Transverse colon (tissue), 4 donors: ENCODE results near the gene COX7A2L.

Experiments used
- CTCF ChIP-seq, 5 experiments: fragments of 200-600 bp in 3 of 5; fragments of 450-650 bp in 2 of 5; sonication (generic) in 3 of 5; IDR thresholded peaks; 1 replicate in 2 of 5; 2 replicates in 3 of 5; pipeline ENCODE4 v1.5.1; 2016 to 2017; ENCODE audit warnings: antibody characterized with exemption in 5 of 5, inconsistent platforms in 3 of 5, mild to moderate bottlenecking in 2 of 5, moderate library complexity in 1 of 5
- EP300 ChIP-seq: sonication (generic); formaldehyde crosslinking; IDR thresholded peaks from one replicate; pipeline ENCODE4 v1.6.1; 2017; ENCODE audit warnings: antibody characterized with exemption, low read depth
- POLR2A ChIP-seq: fragments of 450-650 bp; IDR thresholded peaks from one replicate; pipeline ENCODE4 v1.6.1; 2016; ENCODE audit warnings: antibody characterized with exemption, mild to moderate bottlenecking, moderate library complexity
- POLR2AphosphoS5 ChIP-seq, 3 donors: sonication (generic); formaldehyde crosslinking; IDR thresholded peaks; one replicate each; pipeline ENCODE4 v1.6.1; 2016; ENCODE audit warnings: antibody characterized with exemption in 3 of 3

GRCh38 chr2:42303252-42303651 is 57.8 kb downstream of the COX7A2L start:
- TF ChIP-seq EP300 (no peak), CTCF (IDR thresholded peaks at IDR 0.05) (no peak), POLR2A (no peak), POLR2AphosphoS5 (IDR thresholded peaks at IDR 0.05) (no peak)
